OCI-M1 (cell line): ENCODE data around the gene SETD3.

Source experiments
- DNase-seq: peaks from one replicate; lab custom pipeline; 2025; lab: John Stamatoyannopoulos, UW

Gene SETD3

DNA sequence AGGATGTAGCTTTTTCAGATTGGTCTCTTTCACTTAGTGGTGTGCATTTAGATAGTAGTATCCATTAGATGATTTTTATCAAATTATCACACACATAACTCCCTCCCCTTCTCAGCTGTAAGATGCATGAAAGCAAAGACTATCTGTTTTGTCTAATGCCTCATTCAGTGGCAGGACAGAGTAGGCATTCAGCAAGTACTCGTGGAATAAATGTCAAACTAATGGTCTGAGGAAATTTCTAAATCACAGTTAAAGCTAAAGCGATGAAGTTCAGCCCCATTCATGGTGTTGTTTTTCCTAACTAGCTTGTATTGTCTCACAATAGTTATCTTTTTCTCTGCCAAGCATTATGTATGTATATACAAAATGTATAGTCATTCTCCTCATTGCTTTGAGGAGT is 16.7 kb upstream of the SETD3 start:
- no peak for DNase-seq

DNA sequence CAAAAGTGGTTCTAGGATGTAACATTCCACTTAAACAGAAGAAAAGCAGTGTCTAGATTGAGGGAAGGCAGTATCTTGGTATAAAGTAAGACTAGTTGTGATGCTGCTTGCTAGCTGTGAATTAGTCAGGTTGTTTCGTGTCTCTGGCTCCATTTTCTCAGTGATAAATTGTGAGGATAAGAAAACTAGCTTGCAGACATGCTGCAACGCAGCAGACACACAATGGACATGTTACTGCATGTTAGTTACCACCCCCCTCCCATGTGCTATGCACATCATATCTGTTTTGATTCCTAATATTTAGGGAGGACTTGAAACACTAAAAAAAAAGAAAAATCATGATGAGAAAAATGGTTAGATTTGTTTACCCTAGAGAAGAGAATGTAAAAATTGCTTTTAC is 3.4 kb upstream of the SETD3 start:
- DNase-seq: no peak

DNA sequence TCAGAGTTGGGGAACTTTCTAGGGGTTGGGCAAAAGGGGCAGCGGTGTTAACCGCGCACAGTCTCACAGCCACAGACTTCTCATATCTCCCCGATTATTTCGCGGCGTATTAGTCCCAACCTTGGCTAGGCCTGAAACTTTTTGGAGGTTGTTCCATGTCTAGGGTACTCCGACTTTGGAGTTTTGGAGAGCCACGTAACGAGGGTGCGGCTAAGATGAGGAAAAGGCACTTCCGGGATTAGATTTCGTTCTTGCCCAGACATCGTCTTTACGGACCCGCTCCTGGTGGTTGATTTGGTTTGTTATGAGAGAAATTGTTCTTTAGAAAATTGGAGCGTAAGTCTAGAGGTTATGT is 1.1 kb upstream of the SETD3 start:
- DNase-seq: peak; percentile 30

DNA sequence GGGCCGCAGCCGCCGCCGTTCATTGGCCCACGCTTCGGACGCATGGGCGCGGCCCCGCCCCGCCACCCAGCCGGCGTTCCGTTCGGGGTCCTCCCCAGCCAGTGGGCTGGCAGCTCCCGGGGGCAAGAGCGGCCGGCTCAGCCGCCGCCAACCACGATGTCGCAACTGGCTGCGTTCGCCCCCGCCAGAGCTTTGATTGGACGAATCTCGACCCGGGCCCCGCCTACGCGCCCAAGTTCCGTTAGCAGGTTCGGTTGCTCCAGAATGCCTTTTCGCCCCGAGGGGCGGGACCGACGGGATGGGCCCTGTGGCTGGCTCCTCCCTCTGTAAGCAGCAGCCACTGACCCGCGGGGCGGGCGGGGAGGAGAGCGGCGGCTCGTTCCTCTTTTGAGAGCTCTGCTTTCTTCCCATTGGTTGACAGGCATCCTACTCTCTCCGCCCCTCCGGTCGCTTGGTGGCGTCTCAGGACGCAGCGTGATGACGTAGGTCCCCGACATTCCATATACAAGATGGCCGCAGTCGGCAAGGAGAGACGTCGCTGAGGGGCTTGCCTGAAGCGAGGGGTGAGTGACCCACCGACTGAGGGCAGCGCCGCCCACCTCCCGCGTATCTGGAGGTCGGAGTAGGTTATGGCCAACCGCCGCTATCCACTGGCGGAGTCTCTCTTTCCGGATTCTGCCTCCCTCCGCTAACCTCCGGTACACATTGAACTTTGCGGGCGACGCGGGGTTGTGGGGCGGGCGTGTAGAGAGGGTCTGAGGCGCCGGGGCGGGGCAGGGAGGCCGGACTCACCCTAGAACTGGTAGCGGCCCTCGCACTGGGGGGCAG is 472 bp upstream of the SETD3 start, which contains the start of gene CCNK:
TSS of gene CCNK (plus strand) at position 493 of the 828 bp plus-strand sequence. CDS start 11,269 bp downstream, outside the sequence.
- peak; percentile 99 for DNase-seq

DNA sequence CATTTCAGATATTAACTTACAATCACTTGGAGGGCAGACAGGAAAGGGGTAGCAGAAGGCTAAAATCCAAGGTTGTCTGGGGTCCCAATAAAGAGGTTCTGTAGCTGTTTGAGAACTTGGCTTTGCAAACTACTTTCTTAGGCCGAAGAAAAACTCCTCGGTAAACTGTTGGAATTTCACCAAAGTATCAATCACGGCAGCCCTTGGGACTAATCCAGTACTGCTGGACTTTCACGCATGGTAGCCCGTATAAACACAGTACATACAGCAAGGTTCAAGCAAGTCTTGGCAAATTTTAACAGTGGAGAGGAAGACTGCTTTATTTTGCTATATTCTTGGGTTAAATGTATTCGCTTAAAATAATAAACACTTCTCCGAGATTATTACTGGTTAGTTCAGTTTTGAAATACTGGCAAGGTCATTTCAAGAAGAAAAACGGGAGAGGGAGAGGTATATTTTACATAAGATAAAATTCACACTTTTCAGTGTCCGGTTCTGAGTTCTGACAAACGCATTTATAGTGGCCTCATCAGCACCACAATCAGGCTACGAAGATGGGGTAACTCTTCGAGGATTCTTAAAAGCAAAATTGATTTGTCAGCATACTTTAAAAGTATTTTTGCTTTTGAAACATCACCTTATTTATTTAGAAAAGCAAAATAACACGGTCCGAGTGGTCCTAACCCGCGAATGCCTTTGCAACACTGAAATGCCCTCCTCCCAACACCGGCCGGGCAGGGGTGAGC is 1.3 kb downstream of the SETD3 start:
- peak; percentile 13 for DNase-seq

DNA sequence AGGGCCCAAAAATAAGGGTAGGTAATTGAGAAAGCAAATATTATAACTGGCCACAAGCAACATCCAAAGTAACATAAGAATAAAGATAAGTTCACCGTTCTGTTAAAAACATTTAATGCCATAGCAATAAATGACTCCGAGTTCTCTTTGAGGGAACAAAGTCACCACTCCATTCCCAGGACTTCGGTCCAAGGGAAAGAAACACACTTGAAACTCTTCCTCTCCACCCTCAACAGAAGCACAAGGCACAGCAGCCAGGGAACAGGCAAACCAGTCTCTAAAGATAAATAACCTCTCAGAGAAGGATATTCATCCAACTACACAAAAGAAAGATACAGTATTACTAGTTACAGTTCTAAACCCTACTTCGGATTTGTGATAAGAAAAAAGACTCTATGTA is 2.5 kb downstream of the SETD3 start:
- peak; percentile 34 for DNase-seq

DNA sequence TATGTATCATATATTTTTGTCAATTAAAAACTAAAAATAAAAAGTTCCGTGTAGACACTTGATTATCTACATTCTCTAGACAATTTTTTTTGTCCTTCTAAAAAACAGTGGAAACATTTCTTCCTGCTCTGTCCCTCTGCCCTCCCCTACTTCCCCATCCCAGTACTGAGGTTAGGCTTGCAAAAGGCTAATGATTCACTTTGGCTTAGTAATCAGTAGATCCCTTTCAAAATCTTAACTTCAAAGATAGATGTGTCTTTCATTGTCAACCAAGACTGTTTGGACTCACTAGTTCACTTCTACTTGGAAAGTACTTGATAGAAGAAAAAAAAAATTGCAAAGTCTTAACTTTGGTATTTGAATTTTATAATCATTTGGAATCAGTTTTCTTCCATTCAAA is 3.8 kb downstream of the SETD3 start:
- DNase-seq: peak; percentile 49

DNA sequence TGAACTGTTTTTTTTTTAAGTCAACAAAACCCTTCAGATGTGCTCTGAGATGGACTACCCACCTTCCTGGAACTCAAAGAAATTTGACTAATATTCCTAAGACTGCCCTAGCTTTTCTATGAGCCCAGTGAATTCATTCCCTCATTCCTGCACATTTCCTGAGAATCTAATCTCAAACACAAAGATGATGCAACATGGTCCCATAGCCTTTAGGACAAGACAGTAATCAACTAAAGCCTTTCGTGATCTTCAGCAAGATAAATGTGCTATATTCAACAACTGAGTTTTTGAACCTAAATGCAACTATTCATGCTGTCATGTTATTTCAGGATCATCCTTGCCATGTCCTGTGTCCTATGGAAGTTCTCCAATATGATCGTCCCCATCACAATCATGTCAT is 5.0 kb downstream of the SETD3 start:
- no peak for DNase-seq

DNA sequence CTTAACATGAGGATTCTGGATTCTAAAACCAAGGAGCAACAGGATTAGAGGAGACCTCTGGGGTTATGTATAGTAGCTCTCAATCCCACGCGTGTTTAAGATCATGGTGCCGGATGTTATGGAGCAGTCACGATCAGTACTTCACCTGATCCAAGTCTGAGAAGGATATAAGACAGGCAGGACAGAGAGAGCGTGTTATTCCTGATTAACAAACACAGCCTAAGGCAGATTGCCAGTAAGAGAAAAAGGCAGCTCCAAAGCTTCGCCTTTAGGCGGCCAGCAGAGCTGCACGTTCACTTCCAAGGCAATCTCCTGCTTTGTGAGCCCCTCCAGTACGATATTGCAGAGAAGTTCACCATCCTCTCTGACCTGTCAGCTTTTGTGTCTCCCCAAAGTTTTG is 5.5 kb downstream of the SETD3 start:
- no peak for DNase-seq

DNA sequence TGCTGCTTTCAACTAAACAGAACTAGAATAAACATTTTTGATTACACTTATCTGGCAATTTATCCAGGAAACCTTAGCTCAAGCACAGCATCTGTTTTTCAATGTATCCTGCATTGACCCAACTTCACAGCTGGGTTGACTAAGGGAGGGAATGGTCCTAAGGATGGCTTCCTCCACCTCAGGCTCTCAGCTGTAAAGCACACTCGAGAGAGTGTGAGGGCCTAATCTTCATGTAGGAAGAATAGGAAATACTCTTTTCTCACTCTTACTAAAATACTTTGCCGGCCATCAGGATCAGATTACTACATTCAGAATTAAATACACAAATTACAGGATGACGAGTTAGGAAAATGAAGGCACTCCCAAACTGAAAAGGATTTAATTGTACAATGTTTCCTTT is 7.2 kb downstream of the SETD3 start:
- no peak for DNase-seq

DNA sequence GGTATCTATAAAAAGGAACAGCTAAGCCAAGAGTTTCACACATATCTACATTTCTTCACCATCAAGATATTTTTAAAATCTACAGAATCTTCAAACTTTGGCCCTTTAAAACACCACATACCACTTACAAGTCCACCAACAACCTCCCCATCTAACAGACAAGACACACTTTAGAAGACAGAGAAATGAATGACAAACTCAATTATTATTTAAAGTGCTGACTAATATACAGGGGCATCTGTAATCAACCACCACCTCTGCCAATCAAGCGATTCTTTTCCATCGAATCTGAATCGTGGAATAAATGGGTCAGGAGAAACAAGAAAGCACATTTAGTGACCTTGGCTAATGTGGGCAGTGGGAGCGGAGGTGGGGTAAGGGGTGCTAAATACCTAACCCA is 7.7 kb downstream of the SETD3 start:
- no peak for DNase-seq

DNA sequence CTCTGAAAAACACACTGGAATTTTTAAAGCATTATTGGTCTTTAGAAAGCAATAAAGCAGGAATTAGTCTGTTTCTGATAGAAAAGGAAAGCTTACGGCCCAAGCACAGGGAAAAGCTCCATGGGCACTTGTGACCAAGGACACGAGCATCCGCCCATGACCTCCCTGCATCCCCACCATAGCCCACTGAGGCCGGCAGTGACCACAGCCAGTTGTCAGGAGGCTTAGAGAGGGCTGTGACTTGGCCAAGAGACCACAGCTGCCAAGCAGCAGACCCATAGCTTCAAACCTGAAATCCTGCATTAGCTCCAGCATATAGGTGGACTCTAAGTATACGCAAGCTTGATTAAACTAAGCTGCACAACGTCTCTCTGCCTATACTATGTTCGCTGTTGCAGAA is 8.9 kb downstream of the SETD3 start:
- no peak for DNase-seq

DNA sequence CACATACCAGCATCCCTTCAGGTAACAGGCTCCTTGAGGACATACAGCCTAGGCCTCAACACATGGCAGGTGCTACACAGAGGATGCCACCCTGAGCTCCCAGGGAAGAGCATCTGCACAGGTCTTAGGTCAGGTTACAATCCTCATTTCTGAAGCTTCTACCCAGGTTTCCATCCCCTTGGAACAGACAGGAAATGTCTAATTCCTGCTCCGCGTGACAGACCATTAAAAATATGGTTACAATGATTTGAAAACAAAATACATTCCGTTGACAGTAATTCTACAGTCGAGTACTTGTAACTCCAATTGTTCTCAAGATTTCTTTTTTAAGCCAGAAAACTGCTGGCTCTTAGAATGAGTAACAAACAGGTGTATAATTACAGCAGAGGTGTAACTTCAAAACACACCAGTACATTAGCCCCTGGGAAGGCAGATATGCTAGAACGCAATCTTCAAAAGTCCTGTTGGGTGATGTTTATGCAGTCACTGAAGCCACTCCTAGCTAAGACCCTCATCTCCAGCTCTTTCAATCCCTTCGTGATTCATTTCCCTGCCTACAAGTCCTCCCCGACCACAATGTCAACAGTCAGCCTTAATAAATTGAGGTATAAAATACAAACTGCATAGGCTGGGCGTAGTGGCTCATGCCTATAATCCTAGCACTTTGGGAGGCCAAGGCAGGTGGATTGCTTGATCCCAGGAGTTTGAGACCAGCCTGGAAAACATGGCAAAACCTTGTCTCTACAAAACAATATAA is 11.6 kb downstream of the SETD3 start:
- DNase-seq: no peak

DNA sequence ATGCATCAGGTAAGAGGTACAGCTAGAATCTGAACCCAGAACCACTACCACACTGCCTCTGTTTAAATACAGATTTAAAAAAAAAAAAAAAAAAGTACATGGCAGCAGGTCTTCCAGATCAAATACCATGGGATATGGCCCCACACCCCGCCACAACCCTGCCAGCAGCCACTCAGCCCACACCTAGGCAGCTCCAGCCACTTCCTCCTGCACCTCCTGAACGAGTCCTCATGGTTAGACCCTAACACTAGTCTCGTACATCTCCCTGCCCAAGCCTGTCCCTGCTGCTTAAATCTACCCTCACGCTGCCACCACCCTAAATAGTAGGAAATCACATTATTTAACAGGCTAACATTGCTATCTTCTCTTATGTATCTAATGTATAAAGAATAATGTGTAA is 12.6 kb downstream of the SETD3 start:
- no peak for DNase-seq

DNA sequence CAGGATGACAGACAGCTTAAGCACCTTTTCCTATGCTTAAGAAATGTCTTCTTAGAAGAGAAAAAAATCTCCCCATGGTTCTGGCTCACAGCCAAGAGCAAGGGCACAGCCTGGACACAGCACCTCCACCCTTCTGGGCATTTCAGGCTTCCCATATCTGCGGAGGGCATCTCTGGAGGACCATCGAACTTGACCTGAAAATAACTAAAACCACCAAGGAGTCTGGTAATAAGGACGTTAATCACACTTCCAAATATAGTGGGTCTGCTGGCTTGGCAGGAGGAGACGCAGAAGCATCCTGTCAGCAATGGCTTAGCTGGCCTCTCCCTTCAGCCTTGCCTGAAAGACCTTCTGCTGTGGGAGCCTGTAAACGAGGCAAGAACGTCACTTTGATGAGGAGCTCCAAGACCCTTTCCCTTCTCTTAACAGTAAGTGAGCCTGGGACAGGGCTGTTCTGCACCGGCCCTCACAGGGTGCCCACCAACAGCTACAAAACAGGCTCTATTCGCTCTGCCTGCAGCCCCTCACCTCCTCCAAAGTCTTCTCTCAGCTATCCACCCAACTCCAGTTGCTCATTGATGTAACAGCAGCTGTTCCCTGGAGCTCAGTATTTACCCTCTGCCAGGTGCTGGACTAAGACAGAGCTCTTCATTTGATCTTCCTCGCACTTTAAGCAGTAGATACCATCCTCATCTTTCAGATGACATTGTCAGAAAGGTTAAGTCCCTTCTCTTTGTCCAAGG is 13.2 kb downstream of the SETD3 start:
- DNase-seq: no peak

DNA sequence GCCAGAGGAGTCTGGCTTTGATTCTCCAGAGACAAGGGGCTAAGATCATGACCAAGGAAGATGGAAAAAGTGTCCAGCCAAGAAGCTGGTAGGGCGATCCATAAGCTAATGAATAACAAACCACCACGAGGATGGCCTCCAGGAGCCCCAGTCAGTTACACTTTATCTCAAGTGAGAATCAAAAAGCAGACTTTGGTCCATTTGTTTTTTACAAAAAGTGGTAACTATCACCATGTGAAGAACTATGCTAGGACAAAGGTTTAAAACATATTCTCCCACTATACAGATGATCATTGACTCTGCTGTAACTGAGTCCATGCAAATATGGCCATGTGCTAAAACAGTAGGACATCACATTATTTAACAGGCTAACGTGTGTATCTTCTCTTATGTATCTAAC is 13.9 kb downstream of the SETD3 start:
- DNase-seq: no peak

DNA sequence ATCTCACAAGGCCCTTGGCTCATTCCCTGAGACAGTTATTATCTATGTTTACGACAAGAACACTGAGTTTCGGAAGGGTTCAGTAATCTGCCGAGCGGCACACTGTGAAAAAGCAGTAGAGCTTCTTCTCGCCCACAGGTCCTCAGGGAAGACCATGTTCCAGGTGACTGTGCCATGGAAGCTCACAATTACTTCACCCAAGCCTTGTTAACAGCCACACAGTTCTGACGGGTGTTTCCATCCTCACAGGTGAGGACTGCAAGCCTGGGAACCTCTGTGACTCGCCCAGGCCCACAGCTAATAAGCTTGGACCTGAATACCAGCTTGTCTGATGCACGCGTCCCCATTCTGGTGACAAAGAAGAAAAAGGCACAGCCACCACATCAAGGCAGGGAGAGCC is 15.4 kb downstream of the SETD3 start:
- DNase-seq: no peak

DNA sequence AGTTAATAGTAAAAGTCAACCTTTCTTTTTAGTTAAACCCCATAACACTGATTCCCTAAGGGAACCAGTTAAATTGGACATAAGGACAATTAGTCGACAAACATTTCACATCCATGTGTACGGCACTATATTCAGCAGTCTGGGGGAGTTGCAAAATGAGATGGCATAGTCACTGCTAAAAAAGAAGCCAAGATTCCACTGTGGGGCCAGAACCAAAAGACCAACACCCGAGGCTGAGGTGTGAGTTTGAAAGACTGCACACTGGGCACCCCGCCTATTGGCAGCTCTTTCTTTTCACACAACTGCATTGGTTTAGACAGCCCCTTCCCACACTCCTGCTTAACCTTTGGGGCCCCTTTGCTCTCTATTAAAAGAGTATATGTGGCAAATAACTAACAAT is 16.7 kb downstream of the SETD3 start:
- DNase-seq: no peak

DNA sequence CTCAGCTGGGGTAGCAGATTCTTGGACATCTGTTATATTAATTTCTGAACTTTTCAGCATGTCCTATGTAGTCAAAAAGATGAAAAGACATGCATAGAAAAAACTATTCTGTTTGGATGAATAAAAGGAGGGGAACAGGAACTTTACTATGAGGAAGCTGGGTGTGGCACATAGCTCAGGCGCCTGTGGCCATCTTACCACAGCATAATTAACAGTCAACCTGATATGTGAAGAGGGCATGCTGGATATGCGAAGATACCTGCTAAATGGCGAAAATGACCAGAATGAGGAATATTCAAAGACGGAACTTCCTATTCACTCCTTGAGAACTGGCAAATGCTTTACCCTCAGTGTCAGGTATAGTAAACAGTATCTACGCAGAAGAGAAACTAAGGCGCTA is 18.4 kb downstream of the SETD3 start:
- peak; percentile 26 for DNase-seq

DNA sequence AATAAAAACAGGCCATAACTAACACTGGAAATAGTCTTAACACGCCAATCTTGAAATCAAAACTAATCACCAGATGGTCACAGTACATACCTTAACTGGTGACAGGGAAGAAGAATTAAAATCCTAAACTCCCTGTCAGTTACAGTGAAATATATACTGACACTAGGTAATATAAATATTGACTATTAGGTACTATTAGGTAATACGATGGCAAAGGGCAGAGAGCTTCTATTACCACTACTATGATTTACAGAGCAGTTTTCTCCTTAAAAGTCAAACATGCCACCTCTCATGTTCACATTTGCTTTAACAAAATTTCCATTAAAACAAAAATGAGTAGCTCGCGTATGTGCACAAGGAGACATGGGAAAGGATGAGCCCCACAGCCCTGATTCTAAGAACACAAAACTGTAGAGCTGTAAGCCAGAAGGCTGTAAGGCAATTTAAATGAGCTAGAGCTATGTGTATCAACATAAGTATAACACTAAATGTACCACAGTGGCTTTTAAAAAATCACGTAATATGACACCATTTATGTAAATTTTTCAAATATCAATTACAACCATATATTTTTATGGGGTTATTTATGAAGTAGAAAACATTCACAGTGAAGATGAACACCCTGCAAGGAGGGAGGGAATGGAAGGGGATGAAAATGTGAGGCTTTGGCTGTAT is 19.1 kb downstream of the SETD3 start:
- no peak for DNase-seq

DNA sequence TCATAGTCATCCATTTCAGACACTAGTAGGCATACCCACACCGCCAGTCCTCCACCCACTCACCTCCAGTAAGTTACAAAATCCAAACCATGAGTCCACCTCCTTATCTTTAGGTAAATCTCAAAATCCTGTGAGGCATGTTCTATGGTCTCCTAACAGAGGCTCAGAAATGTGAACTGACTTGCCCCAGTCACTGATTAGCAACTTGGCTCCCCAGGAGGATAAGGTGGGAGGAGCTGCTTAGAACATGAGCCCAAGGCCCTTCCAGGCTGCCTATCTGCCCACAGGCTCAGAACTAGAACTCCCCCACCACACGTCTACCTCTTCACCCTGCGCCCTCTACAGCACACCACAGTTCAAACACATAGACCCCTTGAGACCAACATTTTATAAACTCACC is 19.9 kb downstream of the SETD3 start:
- peak; percentile 81 for DNase-seq
